Measurements from ENCODE around the gene NPY5R. TPM values are rescaled to one million over a fixed set of nuclear protein-coding genes. Genes with fewer than 3 reads are reported as not detected.

The NPY5R gene
- total and polyA plus RNA-seq, 2 donors (not counting 3 experiments of a cell fraction or from before 2014, with no cell fraction given), result not detected

- FAIRE-seq (no peak), DNase-seq (ENCODE audit: low read depth, low spot score) (no peak)
- POLR2A ChIA-PET, result no interaction called here
- Histone ChIP-seq H2AFZ (ENCODE audit: low read depth, low read length) (no peak overlapping the region), H3K4me2 (ENCODE audit: insufficient read depth, low read length) (no peak overlapping the region), H3K9ac (replicated peaks; ENCODE audit: extremely low read depth, insufficient read depth, low read length) (no peak overlapping the region), H4K20me1 (replicated peaks; ENCODE audit: control insufficient read depth, extremely low read depth, insufficient read depth, low read length) (no peaks in the 10 kb centered on the region), H3K27me3 (ENCODE audit: control insufficient read depth in 2 of 2, insufficient read depth in 2 of 2, low read length in 2 of 2) (no peaks in the 10 kb centered on the region), H3K4me1 (ENCODE audit: control insufficient read depth, extremely low read depth, insufficient read depth, low read length) (no peaks in the 10 kb centered on the region), H3K9me1 (replicated peaks; ENCODE audit: control insufficient read depth, extremely low read depth, insufficient read depth, low read length) (no peaks in the 10 kb centered on the region), H3K79me2 (ENCODE audit: control insufficient read depth, insufficient read depth, low read length) (no peaks in the 10 kb centered on the region), H3K36me3 (ENCODE audit: control insufficient read depth in 2 of 2, extremely low read depth in 1 of 2, insufficient read depth in 2 of 2, low read length in 2 of 2) (no peaks in the 10 kb centered on the region), H3K4me3 (replicated peaks in 1 of 3; ENCODE audit: insufficient read depth in 1 of 3, low read depth in 1 of 3, low read length in 3 of 3) (no peak overlapping the region), H3K27ac (ENCODE audit: insufficient read depth, low read depth, low read length) (no peak overlapping the region), H3K9me3 (replicated peaks; ENCODE audit: control insufficient read depth, insufficient read depth, low read length) (no peaks in the 10 kb centered on the region)
- TF ChIP-seq POLR2AphosphoS5 (IDR thresholded peaks at IDR 0.05; ENCODE audit: insufficient read depth, low read depth, low read length), result no peak
- no peak for TF ChIP-seq FOS (IDR thresholded peaks at IDR 0.05; ENCODE audit: borderline replicate concordance, insufficient read depth, low read length)
- TF ChIP-seq CTCF (IDR thresholded peaks at IDR 0.05; ENCODE audit: extremely low read depth in 1 of 2, insufficient read depth in 1 of 2, low read depth in 1 of 2, low read length in 2 of 2), result no peak
- TF ChIP-seq EZH2 (IDR thresholded peaks at IDR 0.05; ENCODE audit: borderline replicate concordance, low read depth, low read length, severe bottlenecking), result no peak
- TF ChIP-seq POLR2A (IDR thresholded peaks at IDR 0.05; ENCODE audit: low read depth, low read length), result no peak
- TF ChIP-seq MYC (IDR thresholded peaks at IDR 0.05; ENCODE audit: low read depth, low read length), result no peak
- TF ChIP-seq MAX (IDR thresholded peaks at IDR 0.05; ENCODE audit: insufficient read depth, insufficient read length), result no peak
- no TSS peak for BruUV-seq (replicated peaks)
- dilution Hi-C loops (cut with MboI; ENCODE audit: extremely low pct_ligation_motif_present, low sequenced_read_pairs) (no loop called here), intact Hi-C loops (cut with micrococcal nuclease) (no loop called here)
- CTCF ChIA-PET, result no interaction called here
Measured at GRCh38 chr4:163392328-163392727, 48.6 kb downstream of the NPY5R start.
